Breast epithelium (tissue), 3 donors: ENCODE results near the gene CFAP70.

Source experiments
- POLR2AphosphoS5 ChIP-seq, 3 donors: sonication (generic); formaldehyde crosslinking; IDR thresholded peaks; one replicate each; pipeline ENCODE4 v1.6.1; 2017; ENCODE audit warnings: antibody characterized with exemption in 3 of 3
- TF ChIP-seq, protein P1 (sequence below), 3 donors: fragments of 450-650 bp; IDR thresholded peaks; one replicate each; pipeline ENCODE4 v1.5.1; 2016 to 2017; ENCODE audit warnings: antibody characterized with exemption in 3 of 3, mild to moderate bottlenecking in 3 of 3, moderate library complexity in 3 of 3

DNA sequence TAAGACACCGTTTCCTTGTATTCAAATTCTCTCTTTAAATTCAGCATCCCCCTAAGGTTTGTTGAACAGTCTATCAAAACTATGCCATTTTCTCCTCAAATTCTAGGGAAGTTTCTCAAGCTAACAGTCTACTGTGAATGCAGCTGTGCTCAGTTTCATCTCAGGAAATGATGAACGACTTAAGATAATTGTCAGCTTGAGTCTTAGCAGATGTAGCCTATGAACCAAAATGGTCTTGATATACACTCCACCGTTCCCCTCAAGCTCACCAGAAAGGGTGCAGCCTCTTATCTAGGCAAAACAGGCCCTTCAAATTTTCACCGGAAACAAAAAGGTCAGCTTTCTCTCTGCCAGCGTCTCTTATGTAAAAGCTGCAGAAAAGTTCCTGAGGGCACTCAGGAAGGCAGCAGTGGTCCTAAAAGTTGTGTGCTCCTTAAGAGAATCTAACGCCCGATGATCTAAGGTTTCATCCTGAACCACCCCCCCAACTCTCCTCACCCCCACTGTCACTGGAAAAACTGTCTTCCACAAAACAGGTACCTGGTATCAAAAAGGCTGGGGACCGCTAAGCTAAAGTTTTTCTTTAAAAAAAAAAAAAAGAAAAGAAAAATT is 113.7 kb downstream of the CFAP70 start:
- TF ChIP-seq, protein P1, sequence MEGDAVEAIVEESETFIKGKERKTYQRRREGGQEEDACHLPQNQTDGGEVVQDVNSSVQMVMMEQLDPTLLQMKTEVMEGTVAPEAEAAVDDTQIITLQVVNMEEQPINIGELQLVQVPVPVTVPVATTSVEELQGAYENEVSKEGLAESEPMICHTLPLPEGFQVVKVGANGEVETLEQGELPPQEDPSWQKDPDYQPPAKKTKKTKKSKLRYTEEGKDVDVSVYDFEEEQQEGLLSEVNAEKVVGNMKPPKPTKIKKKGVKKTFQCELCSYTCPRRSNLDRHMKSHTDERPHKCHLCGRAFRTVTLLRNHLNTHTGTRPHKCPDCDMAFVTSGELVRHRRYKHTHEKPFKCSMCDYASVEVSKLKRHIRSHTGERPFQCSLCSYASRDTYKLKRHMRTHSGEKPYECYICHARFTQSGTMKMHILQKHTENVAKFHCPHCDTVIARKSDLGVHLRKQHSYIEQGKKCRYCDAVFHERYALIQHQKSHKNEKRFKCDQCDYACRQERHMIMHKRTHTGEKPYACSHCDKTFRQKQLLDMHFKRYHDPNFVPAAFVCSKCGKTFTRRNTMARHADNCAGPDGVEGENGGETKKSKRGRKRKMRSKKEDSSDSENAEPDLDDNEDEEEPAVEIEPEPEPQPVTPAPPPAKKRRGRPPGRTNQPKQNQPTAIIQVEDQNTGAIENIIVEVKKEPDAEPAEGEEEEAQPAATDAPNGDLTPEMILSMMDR (IDR thresholded peaks at IDR 0.05) = no peak
- TF ChIP-seq POLR2AphosphoS5 (IDR thresholded peaks at IDR 0.05) = no peak
